GM18861 (cell line): Measurements from ENCODE around the gene CEP85L.

Experiments
- ATAC-seq: cut with Tn5 transposase; IDR thresholded peaks from one replicate; pipeline ENCODE4 v1.9.1; 2021; ENCODE audit not compliant: unreplicated experiment

The CEP85L gene

DNA sequence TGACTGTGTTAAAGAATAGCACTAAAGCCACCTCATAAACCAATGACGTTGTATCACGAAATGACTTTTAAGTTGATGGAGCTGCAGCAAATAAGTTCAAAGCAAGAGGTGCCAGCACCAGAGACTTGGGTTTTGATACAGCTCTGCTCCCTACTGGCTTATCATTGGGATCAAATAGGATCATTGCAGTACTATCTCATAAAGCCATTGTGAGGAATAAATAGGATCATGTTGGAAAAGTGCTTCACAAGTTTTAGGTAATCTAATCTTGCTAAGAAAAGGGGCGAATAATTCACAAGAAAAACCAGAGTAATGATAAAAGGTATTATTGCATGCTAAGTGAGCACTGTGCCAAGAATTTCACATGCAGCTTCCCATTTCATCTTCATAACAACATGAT, 10.4 kb upstream of the CEP85L start:
- no peak for ATAC-seq

DNA sequence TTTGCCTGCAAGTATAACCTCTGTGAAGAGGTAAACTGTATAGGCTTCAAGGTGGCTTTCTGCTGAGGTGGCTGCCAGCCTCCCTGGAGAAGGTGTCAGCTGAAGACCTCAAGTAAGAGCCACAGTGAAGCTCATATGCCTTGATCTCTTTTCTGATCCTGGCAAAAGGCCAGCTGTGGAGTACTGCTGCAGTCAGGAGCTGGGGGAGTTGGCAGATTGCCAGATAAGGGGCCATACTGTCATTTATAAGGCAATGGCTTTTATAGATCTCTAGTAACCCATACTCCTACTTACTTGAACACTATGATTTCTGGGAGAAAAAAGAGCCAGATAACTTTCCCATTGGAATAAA, 8.8 kb upstream of the CEP85L start:
- no peak for ATAC-seq

DNA sequence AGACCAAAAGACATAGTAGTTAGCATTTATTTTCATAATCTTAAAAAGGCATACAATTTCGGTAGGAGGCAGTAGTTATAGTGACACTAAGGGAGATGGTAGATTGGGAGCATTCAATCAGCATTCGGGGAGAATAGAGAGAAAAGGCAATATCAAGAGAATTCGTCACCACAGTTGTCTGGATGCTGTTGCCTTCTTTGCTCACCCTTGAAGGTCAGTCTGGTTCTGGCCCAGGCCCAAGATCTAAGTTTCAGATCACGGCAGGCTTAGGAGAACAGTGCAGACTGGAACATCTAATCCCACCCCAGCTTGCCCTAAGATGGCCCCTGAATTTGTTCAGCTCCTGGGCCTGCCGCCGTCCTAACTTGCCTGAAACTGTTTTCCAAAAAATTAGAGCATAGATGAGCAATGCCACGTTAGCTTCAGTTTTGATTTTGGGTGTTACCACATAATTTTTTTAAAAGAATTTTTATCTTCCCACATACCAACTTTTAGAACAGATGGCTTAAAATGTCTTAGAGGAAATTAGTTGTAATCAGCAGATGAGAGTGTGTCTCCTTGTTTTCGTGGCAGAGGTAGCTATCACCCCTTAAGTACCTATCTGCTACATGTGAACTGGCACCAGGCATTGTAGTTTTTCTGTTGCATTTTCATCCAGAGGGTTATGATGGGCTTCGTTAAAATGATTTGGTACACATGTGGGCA, 8.3 kb upstream of the CEP85L start:
- ATAC-seq: no peak

DNA sequence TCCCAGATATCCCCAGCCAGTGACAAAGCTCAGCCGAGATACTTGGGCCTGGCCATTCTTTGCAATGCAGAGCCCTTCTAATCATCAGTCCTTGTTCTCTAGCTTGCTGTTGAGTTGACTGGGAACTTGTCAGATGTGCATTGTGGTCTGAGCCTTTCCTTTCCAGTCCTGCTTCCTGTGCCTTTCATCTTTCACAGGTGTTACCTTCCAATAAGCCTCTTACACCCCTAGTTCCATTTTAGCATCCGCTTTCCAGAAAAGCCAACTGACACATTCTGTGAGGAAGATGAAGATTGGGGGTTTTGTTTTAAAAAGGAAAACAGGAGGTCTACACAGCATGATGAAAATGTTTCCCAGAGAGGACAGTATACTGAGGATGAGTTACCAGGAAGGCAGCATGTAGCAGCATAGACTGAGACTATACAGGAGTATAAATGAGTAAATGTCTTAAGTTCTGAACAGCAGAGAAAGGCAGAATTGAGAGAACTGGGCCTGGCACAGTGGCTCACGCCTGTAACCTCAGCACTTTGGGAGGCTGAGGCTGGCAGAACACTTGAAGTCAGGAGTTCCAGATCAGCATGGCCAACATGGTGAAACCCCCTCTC, 5.6 kb upstream of the CEP85L start:
- no peak for ATAC-seq

DNA sequence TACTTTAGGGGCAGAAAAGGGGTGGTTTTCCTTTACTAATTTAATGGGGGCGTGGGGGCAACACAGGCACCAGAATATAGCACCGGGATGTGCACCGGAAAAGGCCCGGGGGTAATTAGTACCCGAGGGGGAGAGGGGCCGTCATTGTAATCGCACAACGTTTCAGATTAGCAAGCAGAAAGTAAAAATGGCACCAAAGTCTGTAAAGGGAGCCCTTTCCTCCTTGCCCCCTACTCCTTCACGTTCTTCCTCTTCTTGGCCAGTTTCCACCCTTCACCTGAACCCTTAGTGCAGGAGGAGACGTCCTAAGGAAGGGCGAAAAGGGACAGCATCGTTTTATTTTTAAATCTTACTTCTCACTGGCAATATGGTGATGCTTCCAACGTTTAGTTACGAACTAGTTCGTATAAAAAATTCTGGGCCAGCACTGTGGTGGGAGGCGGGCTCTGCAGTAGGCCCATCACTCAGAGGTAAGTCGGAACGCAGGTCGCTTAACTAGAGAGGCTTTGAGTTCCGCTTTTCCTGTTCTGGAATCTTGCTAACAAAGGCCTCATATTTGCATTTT, 742 bp upstream of the CEP85L start:
- ATAC-seq: no peak

DNA sequence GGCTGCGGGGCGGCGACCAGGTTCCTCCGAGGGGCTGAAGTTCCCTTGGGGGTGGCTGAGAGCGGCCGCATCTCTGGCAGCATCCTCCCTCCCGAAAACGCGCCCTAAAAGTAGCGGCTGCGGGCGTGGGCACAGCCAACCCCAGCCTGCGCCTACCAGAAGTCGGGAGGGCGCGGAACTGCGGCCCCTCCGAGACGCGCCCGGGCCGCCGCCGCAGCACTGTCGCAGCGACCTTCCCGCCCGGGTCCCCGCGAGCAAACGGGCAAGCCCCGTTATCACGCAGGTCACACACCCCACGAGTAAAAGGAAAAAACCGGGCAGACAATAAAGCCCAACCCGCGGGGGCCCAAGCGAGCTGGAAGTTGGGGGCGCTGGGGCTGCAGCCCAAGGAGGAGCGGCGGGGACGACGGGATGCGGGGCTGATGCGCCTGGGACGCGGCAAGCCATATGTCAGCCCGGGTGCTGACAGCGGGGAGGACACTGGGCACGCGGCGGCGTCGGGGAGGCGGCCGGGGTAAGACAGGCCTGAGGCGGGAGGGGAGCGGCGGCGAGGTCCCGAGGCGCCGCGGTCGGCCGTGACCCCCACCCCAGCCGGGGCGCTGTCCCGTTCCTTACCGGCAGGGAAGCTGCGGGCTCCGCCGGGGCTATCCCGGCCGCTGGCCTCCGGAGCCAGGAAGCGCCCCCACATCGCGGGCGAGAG, 659 bp downstream of the CEP85L start:
- peak; percentile 24 for ATAC-seq

DNA sequence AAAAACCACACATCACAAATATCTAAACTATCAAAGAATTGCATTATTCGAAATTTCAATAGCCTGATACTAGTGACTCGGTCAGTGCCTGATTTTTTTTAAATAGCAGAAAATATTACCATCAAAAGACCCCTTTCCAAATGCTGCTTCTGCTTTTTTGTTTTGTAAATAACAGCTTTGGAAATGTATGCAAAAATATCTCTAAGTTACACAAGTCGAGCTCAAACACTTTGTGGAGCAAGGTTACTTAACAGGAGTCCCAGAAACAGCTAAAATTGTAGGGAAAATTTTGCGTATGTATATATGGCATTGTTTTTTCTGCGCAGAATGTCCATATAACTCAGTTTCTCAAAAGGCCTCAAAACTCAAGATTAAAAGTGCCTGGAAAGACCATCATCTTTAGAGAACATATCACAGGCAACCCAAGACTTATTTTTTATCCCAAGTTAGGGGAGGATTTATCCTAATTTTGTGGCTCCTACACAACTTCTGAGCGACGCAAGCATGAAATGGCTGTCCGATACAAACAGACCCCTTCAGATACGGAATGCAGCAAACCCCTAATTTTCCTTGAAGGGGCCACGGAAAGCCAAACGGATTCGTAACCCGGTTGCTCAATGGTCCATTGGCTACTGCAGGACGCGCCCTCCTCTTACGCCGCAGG, 1.3 kb downstream of the CEP85L start:
- no peak for ATAC-seq

DNA sequence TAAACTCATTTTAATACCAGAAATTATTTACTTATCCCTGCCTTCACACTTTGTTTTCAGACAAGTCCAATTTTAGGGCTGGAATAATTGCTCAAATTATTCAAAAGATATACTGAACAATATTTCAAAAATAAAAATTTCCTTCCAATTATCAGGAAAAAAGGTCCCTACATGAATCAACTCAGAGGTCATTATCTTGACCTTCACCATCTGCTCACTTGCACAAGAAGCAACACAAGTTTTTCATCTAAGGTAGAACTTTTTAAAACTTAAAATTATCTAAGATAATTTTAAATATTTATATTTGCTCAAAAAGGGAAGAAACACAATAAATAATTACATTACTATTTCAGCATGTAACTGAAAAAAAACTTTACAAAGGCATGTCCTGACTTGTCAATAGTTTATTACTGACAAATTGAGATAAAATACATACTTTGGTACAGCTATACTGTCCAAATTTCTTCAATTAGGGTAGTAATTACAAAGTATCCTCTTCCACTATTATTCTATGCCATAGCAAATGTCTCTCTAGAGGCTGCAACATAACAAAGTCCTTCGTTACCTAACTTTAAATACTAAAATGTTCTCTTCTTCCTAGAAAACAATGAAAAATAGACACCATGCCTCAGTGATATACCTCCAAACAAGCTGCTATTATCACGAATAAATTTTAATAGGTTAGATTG, 2.4 kb downstream of the CEP85L start:
- no peak for ATAC-seq

DNA sequence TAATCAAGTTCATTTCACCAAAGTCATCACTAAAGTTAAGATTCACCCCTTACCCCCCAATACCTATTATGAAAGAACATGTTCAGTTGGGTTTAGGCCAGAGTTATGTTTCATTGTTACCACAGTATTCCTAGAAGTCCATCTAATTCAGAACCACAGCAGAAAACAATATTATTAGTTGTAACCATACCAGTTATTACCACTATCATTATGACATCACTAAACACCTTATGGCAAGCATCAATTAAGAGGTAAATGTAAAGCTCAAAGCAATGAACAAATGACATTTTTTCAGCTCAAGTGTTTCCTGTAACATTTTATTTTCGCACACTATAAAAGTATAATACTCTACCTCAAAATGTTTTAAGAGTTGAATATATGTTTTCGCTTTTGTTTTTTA, 4.4 kb downstream of the CEP85L start:
- ATAC-seq: no peak

DNA sequence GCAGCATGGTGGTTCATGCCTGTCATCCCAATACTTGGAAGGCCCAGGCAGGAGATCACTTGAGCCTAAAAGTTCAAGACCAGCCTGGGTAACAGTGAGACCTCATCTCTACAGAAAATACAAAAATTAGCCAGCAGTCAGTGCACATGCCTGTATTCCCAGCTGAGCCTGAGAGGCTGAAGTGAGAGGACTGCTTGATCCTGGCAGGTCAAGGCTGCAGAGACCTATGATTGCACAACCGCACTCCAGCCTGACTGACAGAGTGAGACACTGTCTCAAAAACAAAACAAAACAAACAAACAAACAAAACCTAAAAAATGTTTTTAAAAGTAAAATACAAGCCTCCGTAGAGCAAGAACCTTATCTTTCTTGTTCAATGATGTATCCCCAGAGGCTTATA, 6.0 kb downstream of the CEP85L start:
- no peak for ATAC-seq

DNA sequence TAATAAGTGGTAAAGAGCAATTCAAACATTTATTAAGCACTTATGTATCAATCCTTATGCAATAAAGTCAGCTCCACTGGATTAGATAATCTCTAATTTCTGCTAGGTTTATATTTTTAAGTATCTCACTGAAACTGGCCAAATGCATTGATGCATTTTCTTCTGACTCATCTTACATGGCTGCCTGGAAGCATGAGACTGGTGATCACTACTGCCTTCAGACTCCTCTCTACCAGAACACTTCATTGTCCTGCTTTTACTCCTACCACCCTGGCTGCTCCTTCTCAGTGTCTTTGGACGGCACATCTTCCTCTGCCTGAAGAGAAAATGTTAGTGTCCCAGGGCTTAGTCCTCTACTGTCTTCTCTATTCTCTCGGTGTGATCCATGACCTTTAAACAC, 7.4 kb downstream of the CEP85L start:
- no peak for ATAC-seq

DNA sequence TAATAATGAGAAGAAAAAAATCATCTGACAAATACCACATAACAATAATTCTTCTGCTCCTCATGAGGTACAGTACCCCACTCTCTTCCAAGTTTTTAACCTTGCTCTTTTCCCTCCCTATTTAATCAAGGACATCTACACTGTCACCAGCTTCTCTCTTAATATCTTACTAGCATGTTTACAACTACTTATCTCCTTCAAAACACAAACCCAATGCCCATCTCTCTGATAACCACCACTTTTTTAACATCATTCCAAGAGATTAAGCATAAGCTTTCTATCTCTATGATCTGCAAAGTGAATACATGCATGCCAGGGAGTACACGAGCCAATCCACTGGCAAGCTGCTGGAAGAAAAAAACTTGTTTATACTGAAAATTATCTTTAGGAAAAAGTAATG, 10.3 kb downstream of the CEP85L start:
- ATAC-seq: no peak

DNA sequence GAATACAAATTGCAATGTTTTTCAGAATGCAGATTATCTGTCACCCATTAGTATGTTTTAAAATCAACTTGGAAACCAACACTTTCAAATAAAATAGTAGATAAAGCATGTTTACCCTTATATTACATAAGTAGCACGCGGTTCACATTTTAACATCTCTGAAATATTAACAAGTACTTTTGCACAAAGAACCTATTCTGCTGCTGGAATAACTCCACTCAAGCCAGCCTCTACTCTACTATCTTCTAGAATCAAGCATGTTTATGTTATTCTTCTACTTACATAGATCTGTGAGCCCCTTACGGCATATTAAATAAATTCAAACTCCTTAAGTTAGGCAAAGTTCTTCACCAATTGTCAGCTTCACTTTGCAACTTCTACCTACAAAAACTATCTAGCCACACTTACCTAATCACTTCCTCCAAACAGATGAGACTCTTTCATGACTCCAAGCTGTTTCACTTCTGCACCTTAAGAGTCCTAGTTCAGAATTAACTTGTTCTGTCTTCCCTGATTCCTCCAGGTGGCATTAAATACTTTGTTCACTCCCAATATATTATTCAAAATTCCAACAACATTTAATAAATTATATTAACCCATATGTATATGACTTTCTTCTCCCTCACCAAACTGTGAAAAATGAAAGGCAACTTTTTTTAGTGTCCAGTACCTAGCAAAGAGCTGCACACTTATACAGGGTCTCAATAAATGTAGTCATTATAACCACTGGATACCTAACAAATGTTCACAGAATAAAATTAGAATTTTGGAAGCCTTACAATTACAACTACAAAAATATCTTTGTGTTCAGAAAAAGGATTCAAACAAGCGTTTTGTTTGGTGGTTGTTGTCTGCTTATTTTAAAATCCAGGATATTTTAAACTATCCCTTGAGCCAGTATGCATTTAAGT, 12.1 kb downstream of the CEP85L start:
- ATAC-seq: peak; percentile 84

DNA sequence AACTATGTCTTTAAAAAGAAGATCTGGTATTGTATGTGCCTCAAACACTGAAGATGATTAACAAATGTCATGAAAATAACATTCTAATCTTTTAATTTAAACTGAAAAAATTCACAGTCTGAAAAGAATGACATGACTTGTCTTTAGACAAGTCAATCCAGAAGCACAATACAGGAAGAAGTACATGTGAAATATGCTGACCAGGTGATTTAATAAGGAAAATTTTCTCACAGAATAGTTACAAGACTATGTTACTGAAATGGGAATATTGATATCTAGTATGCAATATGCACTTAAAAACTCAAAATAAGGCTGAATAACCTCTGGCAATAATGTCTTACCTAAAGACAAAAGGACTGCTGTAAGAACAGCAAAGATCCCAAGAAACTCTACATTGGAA, 13.1 kb downstream of the CEP85L start:
- no peak for ATAC-seq

DNA sequence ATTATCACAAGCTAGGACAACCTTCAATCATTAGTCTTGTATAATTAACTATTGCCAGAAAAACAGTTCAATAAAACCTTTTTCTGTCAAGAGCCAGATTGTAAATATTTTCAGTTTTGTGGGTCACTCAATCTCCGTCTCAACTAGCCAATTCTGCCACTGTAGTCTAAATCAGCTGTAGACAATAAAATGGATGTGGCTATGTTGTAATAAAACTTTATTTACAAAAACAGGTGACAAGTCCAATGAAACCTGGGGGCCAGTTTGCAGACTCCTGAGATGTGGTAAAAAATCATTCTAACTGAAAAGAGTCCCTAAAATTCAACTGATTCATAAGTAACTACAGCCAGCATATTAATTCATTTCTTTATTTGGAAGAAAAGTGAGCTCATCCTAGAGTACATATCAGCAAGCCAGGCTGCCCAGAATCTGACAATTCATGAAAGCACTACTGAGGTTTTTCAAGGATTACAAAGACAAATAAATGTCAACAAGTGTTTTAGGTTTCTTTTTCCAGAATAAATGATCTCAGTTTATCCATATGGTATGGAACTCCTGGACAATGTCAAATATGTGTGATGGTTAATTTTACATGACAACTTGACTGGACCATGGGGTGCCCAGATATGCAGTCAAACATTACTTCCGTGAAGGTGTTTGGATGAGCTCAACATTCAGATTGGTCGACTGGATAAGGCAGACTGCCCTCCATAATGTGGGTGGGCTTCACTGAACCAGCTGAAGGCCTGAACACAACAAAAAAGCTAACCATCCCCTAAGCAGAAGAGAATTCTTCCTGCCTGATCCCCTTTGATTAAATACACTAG, 15.3 kb downstream of the CEP85L start:
- no peak for ATAC-seq

DNA sequence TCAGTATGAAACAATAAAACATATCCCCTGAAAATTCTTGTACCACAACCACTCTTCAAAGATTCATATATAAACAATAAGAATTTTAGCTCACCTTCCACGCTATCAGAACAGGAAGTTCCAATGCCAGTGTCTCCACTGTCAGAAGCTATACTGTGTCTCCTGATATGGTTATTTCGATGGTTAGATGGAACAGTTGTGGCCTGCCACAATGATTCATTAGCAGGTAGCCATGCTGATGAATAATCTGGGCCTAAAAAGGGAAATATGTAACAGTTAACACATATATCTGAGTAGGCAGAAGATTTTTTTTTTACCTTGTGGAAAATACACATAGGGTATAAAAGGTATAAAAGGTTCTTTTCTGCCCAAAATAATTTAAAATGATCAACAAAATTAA, 19.0 kb downstream of the CEP85L start:
- ATAC-seq: no peak

DNA sequence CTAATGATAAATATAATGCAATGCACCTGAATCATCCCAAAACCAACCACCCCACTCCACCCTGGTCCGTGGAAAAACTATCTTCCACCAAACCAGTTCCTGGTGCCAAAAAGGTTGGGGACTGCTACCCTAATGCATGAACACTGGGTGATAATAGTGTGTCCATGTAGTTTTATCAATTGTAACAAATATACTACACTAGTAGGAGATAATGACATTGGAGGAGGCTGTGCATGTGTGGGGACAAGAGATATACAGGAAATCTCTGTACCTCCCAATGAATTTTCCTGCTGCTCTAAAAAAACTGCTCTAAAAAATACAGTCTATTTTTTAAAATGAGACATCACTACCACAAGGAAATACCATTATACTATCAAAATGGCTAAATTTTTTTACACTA, 20.5 kb downstream of the CEP85L start:
- no peak for ATAC-seq

DNA sequence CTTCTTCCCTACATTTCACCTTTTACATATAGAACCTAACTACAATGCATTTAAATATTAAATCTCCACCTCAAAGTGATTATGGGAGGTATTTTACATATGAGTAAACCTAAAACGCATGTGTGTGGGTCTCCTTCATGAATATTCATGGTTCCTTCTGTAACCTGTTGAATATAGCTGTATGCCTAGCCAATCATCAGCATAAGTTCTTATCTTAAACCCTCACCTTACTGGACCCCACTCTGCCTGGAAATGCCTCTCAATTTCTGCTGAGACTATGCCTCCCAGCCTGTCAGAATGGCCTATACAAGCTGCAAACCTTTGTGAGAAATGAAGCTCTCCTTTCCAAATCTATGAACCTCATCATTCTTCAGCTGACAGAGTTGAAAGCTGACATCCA, 21.3 kb downstream of the CEP85L start:
- ATAC-seq: no peak

DNA sequence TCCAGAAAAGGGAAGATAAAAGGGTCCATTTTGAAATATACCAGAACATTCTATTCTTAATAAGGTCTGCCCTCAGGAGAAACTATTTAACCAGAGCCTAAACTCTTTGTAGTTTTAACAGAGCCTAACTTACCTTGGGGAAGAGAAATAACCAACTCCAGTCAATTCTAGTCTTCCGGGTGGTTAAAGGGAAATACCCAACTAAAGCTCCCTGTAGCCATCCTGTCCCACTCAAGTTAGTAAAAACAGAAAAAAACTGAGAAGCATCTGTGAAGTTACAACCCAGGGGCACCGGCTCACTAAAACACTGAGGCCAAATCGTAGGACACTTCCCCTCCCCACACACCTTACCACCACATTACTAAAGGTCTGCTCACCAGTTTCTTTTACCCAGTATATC, 23.7 kb downstream of the CEP85L start:
- ATAC-seq: no peak
